HG03432 (cell line): ENCODE measurements around the gene DENND1A.
A peak's percentile ranks its signal among the peaks of the same experiment; 100 is the strongest.

Experiments used
- ATAC-seq: cut with Tn5 transposase; IDR thresholded peaks from one replicate; pipeline ENCODE4 v1.9.1; 2021; ENCODE audit warnings: mild to moderate bottlenecking, moderate library complexity; ENCODE audit not compliant: unreplicated experiment

DENND1A gene

DNA sequence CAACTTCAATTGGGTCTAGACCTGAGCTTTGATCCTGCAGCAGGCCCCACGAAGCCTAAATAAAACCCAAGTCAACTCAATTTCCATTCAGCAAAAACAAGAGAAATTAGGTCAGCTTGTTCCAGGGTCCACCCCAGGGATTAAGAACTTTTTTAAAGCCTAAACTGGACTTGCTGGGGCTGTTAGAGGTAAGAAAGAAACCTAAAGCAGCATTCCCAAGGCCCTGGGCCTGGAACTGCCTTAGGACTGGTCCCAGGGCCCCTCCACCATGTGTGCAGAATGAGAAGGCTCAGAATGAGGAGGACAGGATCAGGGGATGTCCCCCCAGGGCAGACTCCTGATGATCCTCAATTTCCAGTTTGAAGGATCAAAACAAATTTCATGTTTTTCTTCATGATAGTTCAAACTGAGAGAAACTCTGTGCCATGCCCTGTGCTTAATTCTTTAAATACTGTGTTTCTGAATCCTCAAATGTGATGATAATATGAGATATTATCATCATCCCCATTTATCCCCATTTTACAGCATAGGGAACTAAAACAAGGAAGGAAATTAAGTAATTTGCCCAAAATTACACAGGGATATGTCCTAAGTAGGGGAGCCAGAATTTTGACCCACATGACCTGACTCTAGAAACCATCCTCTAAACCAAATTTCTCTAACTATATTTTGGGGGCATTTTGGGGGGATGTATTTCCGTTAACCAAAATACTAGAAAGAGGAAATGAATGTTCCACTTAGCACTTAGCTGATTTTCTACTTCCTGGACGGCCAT lies 64.5 kb downstream of the DENND1A start:
- ATAC-seq = no peak

GRCh38 chr9:123864251-123864650 lies 65.7 kb downstream of the DENND1A start:
- no peak for ATAC-seq

- ATAC-seq = no peak
These were observed 66.6 kb downstream of the DENND1A start for GRCh38 chr9:123863164-123863855.

- ATAC-seq = no peak
These were observed 68.2 kb downstream of the DENND1A start for GRCh38 chr9:123861756-123862120.

- ATAC-seq = no peak
These were observed 68.7 kb downstream of the DENND1A start for GRCh38 chr9:123861086-123861755.

DNA sequence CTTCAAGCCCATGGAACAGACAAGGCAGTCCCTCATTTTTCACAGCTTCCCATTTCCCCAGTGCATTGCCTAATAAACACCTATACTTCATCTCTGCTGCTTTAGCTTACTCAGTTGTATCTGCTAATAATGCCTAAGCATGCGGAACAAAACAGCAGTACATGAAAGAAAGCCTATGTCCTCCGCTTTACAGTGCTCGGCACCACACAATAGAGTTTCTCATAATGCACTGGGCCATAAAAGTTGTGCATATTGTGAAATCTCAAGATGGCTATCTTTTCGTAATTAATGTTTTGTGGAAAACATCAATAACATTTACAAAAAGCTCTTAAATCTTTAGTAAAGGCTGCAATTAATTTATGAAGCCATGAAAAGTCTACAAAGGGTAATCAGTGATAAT lies 69.3 kb downstream of the DENND1A start:
- no peak for ATAC-seq

DNA sequence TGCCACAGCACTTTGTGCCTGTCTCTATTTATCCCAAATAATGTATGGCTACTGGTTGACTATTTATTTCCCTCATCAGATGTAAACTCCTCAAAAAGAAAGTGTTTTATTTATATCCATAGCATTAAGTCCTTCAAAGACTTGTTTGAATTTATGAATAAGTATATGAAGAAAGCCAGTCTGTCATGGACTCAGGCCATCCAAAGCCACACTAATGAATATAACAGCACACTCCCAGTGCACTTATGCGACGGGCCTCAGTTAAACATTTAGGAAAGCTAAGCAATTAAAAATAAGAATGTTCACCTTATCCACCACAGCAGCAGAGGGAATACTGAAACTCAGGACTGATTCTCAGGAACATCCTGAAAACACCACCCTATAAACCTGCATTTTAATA lies 77.5 kb downstream of the DENND1A start:
- no peak for ATAC-seq

GRCh38 chr9:123851851-123852250 lies 78.1 kb downstream of the DENND1A start:
- ATAC-seq = no peak

GRCh38 chr9:123848447-123849085 lies 81.4 kb downstream of the DENND1A start:
- ATAC-seq = no peak

DNA sequence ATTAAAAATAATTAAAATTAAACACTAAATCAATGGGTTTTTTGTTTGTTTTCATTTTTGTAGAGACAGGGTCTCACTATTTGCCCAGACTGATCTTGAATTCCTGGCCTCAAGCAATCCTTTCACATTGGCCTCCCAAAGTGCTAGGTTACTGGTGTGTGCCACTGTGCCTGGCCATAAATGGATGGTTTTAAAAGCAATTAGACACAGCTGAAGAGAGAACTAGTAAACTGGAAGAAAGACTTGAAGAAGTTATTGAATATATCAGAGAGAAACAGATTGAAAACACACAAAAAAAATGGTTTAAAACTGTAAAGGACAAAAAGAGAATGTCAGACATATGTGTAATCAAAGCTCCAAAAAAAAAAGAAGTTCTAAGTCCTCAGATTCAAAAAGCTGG lies 83.0 kb downstream of the DENND1A start:
- ATAC-seq = no peak

DNA sequence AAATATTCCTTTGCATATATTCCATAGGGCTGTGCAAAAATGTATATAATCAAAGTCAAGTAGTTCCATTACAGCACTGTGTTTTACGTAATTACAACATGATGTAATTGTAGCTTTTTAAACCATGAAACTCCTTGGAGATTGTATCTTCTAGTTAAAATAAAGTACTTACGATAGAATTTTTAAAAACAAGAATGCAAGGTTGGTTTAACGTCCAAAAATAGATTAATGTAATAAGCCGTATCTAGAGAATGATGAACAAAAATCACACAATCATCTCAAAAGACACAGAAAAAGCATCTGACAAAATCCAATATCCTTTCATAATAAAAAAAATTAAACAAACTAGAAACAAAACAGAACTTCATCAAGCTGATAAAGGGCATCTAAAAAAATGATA lies 86.2 kb downstream of the DENND1A start:
- no peak for ATAC-seq

DNA sequence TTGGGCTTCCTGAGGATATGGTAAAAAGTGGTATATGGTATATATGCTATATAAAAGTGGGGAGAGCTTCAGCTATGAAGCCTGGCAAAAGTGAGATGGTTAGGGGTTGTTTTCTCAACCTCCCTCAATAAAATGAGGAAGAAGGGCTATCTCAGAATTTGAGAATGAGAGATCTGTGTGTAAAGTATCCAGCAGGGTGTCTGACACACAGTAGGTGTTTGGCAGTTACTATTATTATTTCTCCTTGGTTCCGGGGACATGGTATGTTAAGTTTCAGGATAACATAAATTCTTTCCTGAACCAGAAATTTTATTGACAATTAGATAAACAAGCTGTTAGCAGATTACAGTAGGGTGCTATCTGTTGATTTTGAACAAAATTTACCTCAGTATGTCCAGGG lies 94.1 kb downstream of the DENND1A start:
- no peak for ATAC-seq

- ATAC-seq = peak; percentile 69
These were observed 94.9 kb downstream of the DENND1A start for GRCh38 chr9:123834889-123835562.

- ATAC-seq = no peak
These were observed 95.6 kb downstream of the DENND1A start for GRCh38 chr9:123834218-123834888.

DNA sequence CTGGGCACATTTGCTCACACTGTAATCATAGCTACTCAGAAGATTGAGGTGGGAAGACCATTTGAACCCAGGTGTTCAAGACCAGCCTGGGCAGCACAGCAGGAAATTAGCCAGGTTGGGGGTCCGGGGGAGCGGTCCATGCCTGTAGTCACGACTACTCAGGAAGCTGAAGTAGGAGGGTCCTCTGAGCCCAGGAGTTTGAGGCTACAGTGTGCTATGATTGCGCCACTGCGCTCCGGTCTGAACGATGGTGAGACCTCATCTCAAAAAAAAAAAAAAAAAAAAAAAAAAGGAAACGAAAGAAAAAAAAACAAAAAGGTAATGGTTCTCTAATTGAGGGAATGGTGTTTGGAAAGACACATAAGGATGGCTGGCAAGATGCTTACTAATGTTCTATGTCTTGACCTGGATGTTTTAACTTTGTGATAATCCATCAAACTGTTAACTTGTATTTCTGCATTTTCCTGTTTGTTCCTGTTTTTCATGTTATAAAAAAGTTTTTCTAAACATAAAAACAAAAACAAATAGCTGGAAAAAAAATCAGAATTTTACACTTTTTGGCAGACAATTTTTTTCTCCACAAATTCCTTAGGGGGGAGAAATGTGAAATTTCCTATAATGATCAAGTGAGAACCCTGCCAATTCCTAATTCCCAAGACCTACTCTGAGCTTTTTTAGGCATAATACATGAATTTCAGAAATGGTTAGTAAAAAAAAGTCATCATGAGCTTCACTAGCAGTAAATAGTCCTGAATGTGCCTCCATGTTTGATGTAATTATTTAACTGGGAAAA lies 96.9 kb downstream of the DENND1A start:
- ATAC-seq = no peak

GRCh38 chr9:123832176-123832575 lies 97.8 kb downstream of the DENND1A start:
- ATAC-seq = no peak

DNA sequence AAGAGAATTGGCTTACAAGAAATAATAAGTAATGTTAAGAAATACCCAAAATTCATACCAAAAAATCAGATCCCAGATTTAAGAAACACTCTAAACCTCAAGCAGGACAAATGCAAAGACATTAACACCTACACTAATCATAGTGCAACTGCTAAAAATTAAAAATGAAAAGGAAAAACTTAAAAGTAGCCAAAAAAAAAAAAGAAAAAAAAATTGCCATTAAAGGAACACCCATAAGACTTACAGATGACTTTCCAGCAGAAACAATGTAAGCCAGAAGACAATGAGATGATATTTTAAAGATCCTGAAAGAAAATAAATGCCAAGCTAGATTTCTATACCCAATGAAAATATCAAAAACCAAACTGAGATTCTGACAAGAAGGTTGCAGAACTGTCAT lies 101.5 kb downstream of the DENND1A start:
- ATAC-seq = no peak

- ATAC-seq = no peak
These were observed 104.4 kb downstream of the DENND1A start for GRCh38 chr9:123825342-123826060.
